Retina (tissue), 1 donor: ENCODE results near the gene CD163.
"Not testable (repeated sequence)": the region's sequence is repeated elsewhere in the genome, so short reads cannot be mapped to it uniquely, and the experiment has no call there.

Experiments used
- DNase-seq: peaks from one replicate; pipeline ENCODE4 v3.0.0-alpha.2; 2016

CD163 gene

DNA sequence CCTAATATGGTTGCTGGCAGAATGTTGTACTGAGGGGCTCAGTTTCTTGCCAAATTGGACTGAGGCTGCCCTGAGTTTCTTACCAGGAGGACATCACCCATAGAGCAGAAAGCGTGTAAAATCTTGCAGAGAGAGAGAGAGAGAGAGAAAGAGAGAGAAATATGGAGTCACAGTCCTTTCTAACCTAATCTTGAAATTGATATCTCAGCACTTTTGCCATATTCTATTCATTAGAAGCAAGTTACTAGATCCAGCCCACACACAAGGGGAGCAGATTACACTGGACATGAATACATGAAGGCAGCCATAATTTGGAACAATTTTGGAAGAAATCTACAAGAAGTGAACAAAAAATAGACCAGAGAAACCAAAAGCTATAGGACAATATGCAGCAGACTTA, 55.5 kb downstream of the CD163 start:
- no peak for DNase-seq

GRCh38 chr12:7444537-7444936, 59.0 kb downstream of the CD163 start:
- DNase-seq, result no peak

- DNase-seq, result no peak
Measured at GRCh38 chr12:7444076-7444475, 59.5 kb downstream of the CD163 start, which contains the start of gene CD163L1. CD163L1 (minus strand) TSS chr12:7444153; CDS start chr12:7444127, 26 bp downstream.

- DNase-seq, result no peak
Measured at GRCh38 chr12:7441216-7441615, 62.4 kb downstream of the CD163 start.

DNA sequence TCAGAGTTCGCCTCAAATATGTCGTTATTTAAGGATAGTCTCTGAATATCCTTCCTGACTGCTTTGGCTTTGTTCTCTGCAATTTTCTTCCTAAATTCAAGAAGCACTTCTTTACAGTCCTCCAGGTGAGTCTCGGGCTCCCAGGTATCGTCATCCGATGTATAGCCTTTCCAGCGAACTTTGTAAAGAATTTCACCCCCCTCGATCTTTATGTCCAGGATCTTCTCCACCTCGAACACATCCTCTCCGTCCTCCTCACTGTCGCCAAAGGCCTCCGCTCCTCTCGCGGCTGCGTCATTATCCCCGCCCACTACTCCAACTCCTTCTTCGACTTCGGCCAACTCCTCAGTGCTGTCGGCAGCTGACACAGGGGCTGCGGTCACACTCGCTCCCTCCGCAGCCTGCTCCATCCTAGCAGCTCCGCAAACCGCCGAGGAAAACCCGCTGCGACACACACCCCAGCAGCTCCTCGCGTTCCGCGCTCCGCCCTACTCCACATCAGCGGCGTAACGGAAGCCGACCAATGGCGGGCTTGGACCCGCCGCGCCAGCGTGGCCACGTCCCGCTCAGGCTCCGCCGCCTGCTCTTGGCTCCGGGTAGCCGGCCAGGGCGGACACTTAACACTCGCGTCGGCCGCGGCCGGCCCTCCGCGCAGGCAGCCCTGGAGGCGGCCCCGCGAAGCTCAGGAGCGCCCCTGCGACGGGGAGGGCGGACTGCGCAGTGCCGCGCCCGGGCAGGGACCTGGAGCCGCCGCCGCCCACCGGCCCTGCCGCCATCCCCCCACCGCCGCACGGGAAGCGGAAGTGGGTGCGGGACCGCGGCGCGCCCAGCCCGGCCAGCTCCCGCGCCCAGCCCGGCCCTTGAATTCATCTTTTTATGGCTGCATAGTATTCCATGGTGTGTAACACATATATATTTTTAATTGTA, 63.7 kb downstream of the CD163 start:
- peak; percentile 87 for DNase-seq

GRCh38 chr12:7438291-7438995, 65.1 kb downstream of the CD163 start:
- peak; percentile 11 for DNase-seq

DNA sequence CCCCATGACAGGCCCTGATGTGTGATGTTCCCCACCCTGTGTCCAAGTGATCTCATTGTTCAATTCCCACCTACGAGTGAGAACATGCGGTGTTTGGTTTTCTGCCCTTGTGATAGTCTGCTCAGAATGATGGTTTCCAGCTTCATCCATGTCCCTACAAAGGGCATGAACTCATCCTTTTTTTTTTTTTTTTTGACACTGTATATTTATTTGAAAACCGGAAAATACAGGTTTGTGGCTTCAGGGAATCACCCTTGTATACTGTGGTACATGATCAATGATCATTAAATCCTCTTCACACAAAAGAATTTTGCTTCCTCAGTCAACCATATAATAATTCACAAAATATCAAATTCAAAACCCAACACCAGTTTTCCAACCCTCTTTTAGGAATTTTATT, 66.1 kb downstream of the CD163 start:
- DNase-seq, result not testable (repeated sequence)

DNA sequence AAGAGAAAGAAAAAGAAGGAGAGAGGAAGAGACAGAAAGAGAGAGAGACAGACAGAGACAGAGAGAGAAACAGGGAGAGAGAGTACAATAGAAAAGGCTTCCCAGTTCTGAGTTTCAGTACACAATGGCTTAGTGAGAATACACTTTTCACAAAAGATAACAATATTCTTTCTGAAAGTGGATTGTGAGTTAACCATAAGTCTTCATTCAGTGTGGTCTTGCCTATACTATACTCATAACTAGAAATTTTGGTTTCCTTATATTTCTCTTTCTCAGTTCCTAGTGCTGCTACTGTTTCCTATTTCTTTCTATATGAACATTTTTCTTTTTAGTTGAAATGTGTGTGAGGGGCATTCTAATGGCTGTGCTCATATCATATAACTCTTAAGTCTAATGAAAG, 68.9 kb downstream of the CD163 start:
- no peak for DNase-seq

GRCh38 chr12:7433276-7433822, 70.2 kb downstream of the CD163 start:
- DNase-seq, result no peak

- no peak for DNase-seq
Measured at GRCh38 chr12:7431993-7432685, 71.4 kb downstream of the CD163 start.
